WTC11 (cell line): ENCODE results near the gene SAFB. TPM values are rescaled to one million over a fixed set of nuclear protein-coding genes. Genes with fewer than 3 reads are reported as not detected.

Experiments
- ATAC-seq: fragments of 200-7000 bp; cut with Tn5 transposase; 2 replicates; pipeline ENCODE4 v1.10.0; 2021; ENCODE audit warnings: mild to moderate bottlenecking, moderate library complexity
- CTCF ChIA-PET: fragments of 300-600 bp; sonication (Branson Sonifier 250); formaldehyde crosslinking; loops from one replicate; lab custom pipeline; 2021; ENCODE audit warnings: antibody characterized with exemption; lab: Charles Lee
- POLR2A ChIA-PET: fragments of 350-600 bp; sonication (Branson Sonifier 250); formaldehyde crosslinking; loops from one replicate; lab custom pipeline; 2021; ENCODE audit warnings: antibody characterized with exemption; lab: Charles Lee
- DNase-seq: peaks from one replicate; pipeline ENCODE4 v3.0.0; 2021; ENCODE audit warnings: low spot score
- H3K27ac Mint-ChIP-seq: 2 replicates; pipeline ENCODE4 v1.8.0; 2021; ENCODE audit warnings: mixed read lengths
- H3K27me3 Mint-ChIP-seq: 2 replicates; pipeline ENCODE4 v1.8.0; 2021; ENCODE audit warnings: low read depth, mild to moderate bottlenecking, moderate library complexity, mixed read lengths
- H3K36me3 Mint-ChIP-seq: 2 replicates; pipeline ENCODE4 v1.8.0; 2021; ENCODE audit warnings: mixed read lengths
- H3K4me1 Mint-ChIP-seq: 2 replicates; pipeline ENCODE4 v1.8.0; 2022; ENCODE audit warnings: mixed read lengths
- H3K4me3 Mint-ChIP-seq: 2 replicates; pipeline ENCODE4 v1.8.0; 2021; ENCODE audit warnings: mild to moderate bottlenecking, moderate library complexity, mixed read lengths
- H3K9me3 Mint-ChIP-seq: 2 replicates; pipeline ENCODE4 v1.8.0; 2021; ENCODE audit warnings: mixed read lengths
- CDX4 ChIP-seq: fragments of 250-450 bp; sonication (Bioruptor Pico); IDR thresholded peaks from 2 replicates; pipeline ENCODE4 v1.9.0; 2021; ENCODE audit warnings: moderate library complexity, mild to moderate bottlenecking, inconsistent platforms, borderline replicate concordance
- CTCF ChIP-seq: fragments of 200-600 bp; IDR thresholded peaks from 2 replicates; pipeline ENCODE4 v1.8.0; 2022; ENCODE audit warnings: antibody characterized with exemption
- ELF4 ChIP-seq: sonication (generic); formaldehyde crosslinking; IDR thresholded peaks from 2 replicates; pipeline ENCODE4 v1.8.1; 2022; ENCODE audit warnings: low read depth, mild to moderate bottlenecking, moderate library complexity, missing genetic modification reagents
- FOXJ3 ChIP-seq: sonication (generic); formaldehyde crosslinking; IDR thresholded peaks from 2 replicates; pipeline ENCODE4 v1.9.0; 2021; ENCODE audit warnings: missing genetic modification reagents, mild to moderate bottlenecking, borderline replicate concordance
- FOXK1 ChIP-seq: sonication (generic); formaldehyde crosslinking; IDR thresholded peaks from 2 replicates; pipeline ENCODE4 v1.8.0; 2022; ENCODE audit warnings: mild to moderate bottlenecking, moderate library complexity, missing genetic modification reagents
- JUN ChIP-seq: sonication (generic); formaldehyde crosslinking; IDR thresholded peaks from 2 replicates; pipeline ENCODE4 v1.8.0; 2023; ENCODE audit warnings: mild to moderate bottlenecking, missing genetic modification reagents
- MYBL2 ChIP-seq: sonication (generic); formaldehyde crosslinking; IDR thresholded peaks from 2 replicates; pipeline ENCODE4 v1.8.1; 2023; ENCODE audit warnings: mild to moderate bottlenecking, moderate library complexity, missing genetic modification reagents
- NFATC4 ChIP-seq: fragments of 250-450 bp; sonication (Bioruptor Pico); IDR thresholded peaks from 2 replicates; pipeline ENCODE4 v1.9.0; 2021; ENCODE audit warnings: mild to moderate bottlenecking
- NR1H2 ChIP-seq: sonication (generic); formaldehyde crosslinking; IDR thresholded peaks from 2 replicates; pipeline ENCODE4 v1.9.0; 2021; ENCODE audit warnings: mild to moderate bottlenecking, moderate library complexity, missing genetic modification reagents
- NR2C2 ChIP-seq: sonication (generic); formaldehyde crosslinking; IDR thresholded peaks from 2 replicates; pipeline ENCODE4 v1.8.0; 2022; ENCODE audit warnings: mild to moderate bottlenecking, missing genetic modification reagents
- RELA ChIP-seq: sonication (generic); formaldehyde crosslinking; IDR thresholded peaks from 2 replicates; pipeline ENCODE4 v1.8.1; 2022; ENCODE audit warnings: missing genetic modification reagents, mild to moderate bottlenecking, borderline replicate concordance
- SMAD3 ChIP-seq: sonication (generic); formaldehyde crosslinking; IDR thresholded peaks from 2 replicates; pipeline ENCODE4 v1.8.0; 2022; ENCODE audit warnings: missing genetic modification reagents, mild to moderate bottlenecking, borderline replicate concordance
- TP53 ChIP-seq: sonication (generic); formaldehyde crosslinking; IDR thresholded peaks from 2 replicates; pipeline ENCODE4 v1.8.1; 2023; ENCODE audit warnings: mild to moderate bottlenecking, missing genetic modification reagents
- USF2 ChIP-seq: sonication (generic); formaldehyde crosslinking; IDR thresholded peaks from 2 replicates; pipeline ENCODE4 v1.8.1; 2023; ENCODE audit warnings: mild to moderate bottlenecking, missing genetic modification reagents, moderate library complexity
- ZNF121 ChIP-seq: sonication (generic); formaldehyde crosslinking; IDR thresholded peaks from 2 replicates; pipeline ENCODE4 v1.8.0; 2023; ENCODE audit warnings: missing genetic modification reagents
- ZNF138 ChIP-seq: sonication (generic); formaldehyde crosslinking; conservative IDR thresholded peaks from 2 replicates; pipeline ENCODE4 v1.8.1; 2022; ENCODE audit warnings: mild to moderate bottlenecking, moderate library complexity, missing genetic modification reagents
- total RNA-seq: library from RNA; stranded (reverse); gene quantifications from 3 replicates; pipeline ENCODE4 v1.2.3, GENCODE V29; 2021
- TF ChIP-seq, protein P1 (sequence below): sonication (generic); formaldehyde crosslinking; IDR thresholded peaks from 2 replicates; pipeline ENCODE4 v1.8.1; 2023; ENCODE audit warnings: mild to moderate bottlenecking, moderate library complexity, missing genetic modification reagents

Gene SAFB
- total RNA-seq, 1 experiment from 2014 or later, result 141 TPM

DNA sequence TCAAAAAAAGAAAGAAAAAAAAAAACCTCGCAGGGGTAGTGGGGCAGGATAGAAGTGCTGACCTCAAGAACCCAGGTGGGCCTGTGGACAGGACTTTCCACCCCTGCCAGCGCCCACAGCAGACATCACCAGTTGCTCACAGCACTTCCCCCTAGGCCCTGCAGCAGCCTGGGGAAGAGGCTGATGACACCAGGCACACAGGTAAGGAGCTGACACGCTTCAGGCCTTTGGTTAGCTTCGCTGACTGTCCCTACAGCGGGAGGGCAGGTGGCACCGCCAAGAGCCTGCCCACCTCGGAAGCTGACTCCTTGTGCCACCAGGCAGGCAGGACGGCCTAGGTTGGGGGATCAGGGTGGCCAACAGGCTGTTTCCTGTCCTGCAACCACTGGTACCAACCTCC, 88.1 kb downstream of the SAFB start:
- Mint-ChIP-seq H3K27me3 (no peaks in the 10 kb centered on the region), H3K27ac (no peak overlapping the region), H3K36me3 (peaks cover 50% of the 10 kb centered on the region), H3K9me3 (no peaks in the 10 kb centered on the region), H3K4me1 (no peaks in the 10 kb centered on the region), H3K4me3 (no peak overlapping the region)
- ChIA-PET CTCF (interaction anchor here (1.8 to 2.8 kb wide), 2 partner anchors 10 to 22 kb away, joined by 5 to 12 read pairs; partner anchors contain the start of genes CATSPERD and RPL36), POLR2A (no interaction called here)
- no peak for ATAC-seq
- no peak for DNase-seq
- TF ChIP-seq, protein P1, sequence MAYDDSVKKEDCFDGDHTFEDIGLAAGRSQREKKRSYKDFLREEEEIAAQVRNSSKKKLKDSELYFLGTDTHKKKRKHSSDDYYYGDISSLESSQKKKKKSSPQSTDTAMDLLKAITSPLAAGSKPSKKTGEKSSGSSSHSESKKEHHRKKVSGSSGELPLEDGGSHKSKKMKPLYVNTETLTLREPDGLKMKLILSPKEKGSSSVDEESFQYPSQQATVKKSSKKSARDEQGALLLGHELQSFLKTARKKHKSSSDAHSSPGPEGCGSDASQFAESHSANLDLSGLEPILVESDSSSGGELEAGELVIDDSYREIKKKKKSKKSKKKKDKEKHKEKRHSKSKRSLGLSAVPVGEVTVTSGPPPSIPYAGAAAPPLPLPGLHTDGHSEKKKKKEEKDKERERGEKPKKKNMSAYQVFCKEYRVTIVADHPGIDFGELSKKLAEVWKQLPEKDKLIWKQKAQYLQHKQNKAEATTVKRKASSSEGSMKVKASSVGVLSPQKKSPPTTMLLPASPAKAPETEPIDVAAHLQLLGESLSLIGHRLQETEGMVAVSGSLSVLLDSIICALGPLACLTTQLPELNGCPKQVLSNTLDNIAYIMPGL (CRISPR knock-in tag), result no peak
- TF ChIP-seq FOXJ3, result no peak
- TF ChIP-seq NR1H2 (CRISPR knock-in tag), result no peak
- TF ChIP-seq ZNF138 (CRISPR knock-in tag), result no peak
- TF ChIP-seq FOXK1 (CRISPR knock-in tag), result no peak
- TF ChIP-seq, all 79 proteins: peak for 0

DNA sequence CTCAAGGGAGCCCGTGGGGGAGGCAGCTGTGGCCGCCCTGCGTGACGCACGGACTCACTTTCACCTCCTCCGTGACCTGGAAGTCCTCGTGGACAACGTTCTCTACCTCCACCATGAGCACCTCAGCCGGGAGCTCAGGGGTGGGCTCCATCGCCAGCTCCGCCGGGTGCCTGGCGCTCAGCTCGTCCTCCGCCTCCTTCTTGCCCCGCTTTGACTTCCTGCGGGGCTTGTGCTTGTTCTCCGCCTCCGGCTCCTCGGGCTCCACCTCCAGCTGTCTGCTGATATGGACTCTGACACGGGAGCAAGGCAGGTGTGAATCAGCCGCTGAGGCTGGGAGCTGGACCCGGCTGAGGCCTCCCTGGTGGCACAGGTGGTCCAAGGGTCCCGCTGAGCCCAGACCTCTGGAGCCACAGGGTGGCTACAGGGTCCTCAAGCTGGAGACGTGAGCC, 88.9 kb downstream of the SAFB start:
- no peaks in the 10 kb centered on the region for H3K4me1 Mint-ChIP-seq
- H3K9me3 Mint-ChIP-seq, result no peaks in the 10 kb centered on the region
- H3K27me3 Mint-ChIP-seq, result no peaks in the 10 kb centered on the region
- DNase-seq (no peak), ATAC-seq (no peak)
- ChIA-PET CTCF (interaction anchor here (1.8 to 2.8 kb wide), 2 partner anchors 9 to 22 kb away, joined by 5 to 12 read pairs; partner anchors contain the start of genes CATSPERD and RPL36), POLR2A (interaction anchor here (0.5 kb wide), 1 partner anchor 61 kb away, joined by 3 read pairs; no protein-coding TSS in a partner anchor)
- no peak overlapping the region for H3K27ac Mint-ChIP-seq
- H3K4me3 Mint-ChIP-seq, result no peak overlapping the region
- peaks cover 45% of the 10 kb centered on the region for H3K36me3 Mint-ChIP-seq
- no peak for TF ChIP-seq NR2C2

- Mint-ChIP-seq H3K9me3 (no peaks in the 10 kb centered on the region), H3K27me3 (no peaks in the 10 kb centered on the region), H3K27ac (no peak overlapping the region), H3K4me3 (no peak overlapping the region), H3K4me1 (peaks cover 8% of the 10 kb centered on the region), H3K36me3 (peaks cover 46% of the 10 kb centered on the region)
- no peak for TF ChIP-seq NFATC4 (CRISPR knock-in tag)
- TF ChIP-seq FOXJ3, result no peak
- TF ChIP-seq SMAD3 (CRISPR knock-in tag), result no peak
- TF ChIP-seq USF2, result no peak
- no peak for TF ChIP-seq ZNF121 (CRISPR knock-in tag)
- TF ChIP-seq MYBL2 (CRISPR knock-in tag), result no peak
- no peak for TF ChIP-seq JUN (CRISPR knock-in tag)
- no peak for TF ChIP-seq TP53 (CRISPR knock-in tag)
- TF ChIP-seq ELF4 (CRISPR knock-in tag), result no peak
- no peak for TF ChIP-seq RELA (CRISPR knock-in tag)
- no peak for TF ChIP-seq CDX4 (CRISPR knock-in tag)
- TF ChIP-seq CTCF, result no peak
- DNase-seq (no peak), ATAC-seq (no peak)
- CTCF ChIA-PET, result interaction anchor here (2.1 to 2.8 kb wide), 2 partner anchors 24 to 91 kb away, joined by 5 to 12 read pairs; partner anchors contain the start of gene RPL36
- POLR2A ChIA-PET, result interaction anchor here (0.5 to 1.3 kb wide), 2 partner anchors 22 to 47 kb away, joined by 3 to 6 read pairs; no protein-coding TSS in a partner anchor
These were observed 90.3 kb downstream of the SAFB start for GRCh38 chr19:5713228-5713627.
